HG02943 (cell line): Measurements from ENCODE around the gene CD59.
"Not testable (repeated sequence)": the region's sequence is repeated elsewhere in the genome, so short reads cannot be mapped to it uniquely, and the experiment has no call there.

Experiments
- ATAC-seq: cut with Tn5 transposase; IDR thresholded peaks from one replicate; pipeline ENCODE4 v1.9.1; 2021; ENCODE audit warnings: mild to moderate bottlenecking, low read depth, moderate library complexity; ENCODE audit not compliant: unreplicated experiment

The CD59 gene

DNA sequence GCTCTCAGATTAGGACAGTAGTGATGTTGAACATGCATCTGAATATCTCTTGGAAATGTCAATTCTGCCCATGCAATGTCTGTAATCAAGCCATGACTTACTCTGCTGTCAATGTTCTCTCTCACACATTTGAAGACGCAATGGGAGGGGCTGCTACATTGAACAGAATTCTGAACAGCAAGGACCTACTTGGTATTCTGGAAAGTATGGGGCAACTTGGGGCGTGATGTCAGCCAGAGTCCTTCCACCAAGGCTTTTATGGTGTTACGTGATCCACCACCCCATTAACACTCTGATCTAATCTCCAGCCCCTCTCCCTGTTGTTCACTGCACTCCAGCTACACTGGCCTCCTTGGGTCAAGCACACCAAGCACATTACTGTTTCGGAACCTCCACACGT lies 7.1 kb upstream of the CD59 start:
- no peak for ATAC-seq

DNA sequence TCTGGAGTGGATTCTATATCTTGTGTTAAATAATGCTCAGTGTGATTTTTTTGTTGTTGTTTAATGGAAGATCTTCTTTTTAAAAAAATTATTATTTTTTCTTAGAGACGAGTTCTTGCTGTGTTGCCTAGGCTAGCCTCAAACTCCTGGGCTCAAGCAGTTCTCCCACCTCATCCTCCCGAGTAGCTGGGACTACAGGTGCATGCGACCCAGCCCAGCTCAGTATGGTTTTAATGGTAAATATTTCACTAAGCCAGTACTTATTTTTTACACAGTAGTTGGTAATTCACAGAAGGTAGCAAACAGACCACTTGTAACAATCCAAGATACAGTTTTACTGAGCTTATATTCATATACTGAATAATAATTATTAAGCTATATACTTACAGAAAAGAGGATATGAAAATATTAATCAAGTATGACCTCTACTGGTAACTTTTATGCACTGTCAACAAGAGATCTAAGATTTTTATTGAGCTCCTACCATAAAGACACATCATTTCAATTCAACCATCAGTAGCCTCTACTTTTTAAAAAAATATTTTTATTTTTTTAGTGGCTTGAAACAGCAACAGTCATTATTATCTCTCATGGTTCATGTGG lies 6.1 kb upstream of the CD59 start:
- no peak for ATAC-seq

DNA sequence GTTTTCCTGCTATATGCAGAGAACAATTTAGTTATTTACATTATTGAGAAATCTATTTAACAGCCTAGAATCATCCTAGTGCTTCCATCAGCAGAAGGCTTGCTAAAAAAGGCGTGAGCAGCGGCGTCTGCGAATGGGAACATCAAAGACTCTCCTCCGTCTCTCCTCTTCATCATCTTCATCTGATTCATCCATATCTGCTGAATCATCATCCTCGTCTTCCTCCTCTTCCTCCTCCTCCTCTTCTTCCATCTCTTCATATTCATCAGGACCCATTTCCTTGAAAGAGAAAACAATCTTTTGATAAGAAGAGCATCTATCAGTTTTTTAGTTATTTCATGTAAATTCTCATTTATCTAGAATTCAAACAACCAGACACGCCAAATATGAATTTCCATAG lies 5.6 kb upstream of the CD59 start:
- ATAC-seq = no peak

DNA sequence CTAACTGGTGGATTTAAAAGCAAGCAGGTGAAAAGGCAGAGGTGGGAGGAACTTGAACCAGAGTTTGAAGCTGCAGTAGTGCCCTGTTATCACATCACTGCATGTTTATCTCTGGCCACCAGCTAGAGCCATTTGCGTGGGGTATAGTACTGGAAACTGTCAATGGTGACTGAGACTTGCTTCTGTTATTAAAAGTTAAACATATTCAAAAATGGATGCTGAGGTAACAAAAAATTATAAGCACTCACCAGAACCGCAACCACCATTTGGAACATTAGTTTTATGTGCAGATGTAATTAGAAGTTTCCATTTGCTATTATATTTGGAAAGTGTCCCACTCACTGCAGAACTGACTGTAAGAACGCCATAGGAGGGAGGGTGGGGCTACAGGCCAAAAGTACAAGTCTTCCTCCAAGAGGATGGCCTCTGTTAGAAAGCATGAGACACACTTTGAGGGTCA lies 1.2 kb upstream of the CD59 start:
- no peak for ATAC-seq

DNA sequence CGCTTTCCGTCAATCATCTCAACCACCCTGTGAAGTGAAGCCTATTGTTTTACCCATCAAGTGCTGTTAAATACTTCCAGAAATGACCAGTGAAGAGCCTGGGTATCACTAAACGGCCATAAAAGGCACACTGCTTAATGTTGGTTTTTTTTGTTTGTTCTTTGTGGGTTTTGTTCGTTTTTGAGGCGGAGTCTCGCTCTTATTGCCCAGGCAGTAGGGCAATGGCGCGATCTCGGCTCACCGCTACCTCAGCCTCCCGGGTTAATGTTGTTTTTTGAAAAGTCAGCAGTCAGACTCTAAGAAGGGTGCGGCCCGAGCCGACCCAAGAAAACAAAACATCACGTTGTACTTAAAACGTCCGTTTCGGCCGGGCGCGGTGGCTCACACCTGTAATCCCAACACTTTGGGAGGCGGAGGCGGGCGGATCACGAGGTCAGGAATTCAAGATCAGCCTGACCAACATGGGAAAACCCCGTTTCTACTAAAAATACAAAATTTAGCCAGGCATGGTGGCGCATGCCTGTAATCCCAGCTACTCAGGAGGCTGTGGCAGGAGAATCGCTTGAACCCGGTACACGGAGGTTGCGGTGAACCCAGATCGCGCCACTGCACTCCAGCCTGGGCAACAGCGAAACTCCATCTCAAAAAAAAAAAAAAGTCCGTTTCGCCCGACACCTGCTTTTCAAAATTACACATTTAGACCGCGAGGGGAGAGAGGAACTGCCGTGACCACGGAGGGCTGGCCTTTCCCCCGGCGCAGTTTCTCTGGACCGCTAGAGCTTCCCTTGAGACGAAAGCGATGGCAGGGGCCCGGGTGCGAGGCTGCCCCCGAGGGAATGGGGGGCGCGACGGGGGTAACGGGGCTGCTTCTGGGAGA lies 714 bp downstream of the CD59 start:
- ATAC-seq = peak; percentile 56

DNA sequence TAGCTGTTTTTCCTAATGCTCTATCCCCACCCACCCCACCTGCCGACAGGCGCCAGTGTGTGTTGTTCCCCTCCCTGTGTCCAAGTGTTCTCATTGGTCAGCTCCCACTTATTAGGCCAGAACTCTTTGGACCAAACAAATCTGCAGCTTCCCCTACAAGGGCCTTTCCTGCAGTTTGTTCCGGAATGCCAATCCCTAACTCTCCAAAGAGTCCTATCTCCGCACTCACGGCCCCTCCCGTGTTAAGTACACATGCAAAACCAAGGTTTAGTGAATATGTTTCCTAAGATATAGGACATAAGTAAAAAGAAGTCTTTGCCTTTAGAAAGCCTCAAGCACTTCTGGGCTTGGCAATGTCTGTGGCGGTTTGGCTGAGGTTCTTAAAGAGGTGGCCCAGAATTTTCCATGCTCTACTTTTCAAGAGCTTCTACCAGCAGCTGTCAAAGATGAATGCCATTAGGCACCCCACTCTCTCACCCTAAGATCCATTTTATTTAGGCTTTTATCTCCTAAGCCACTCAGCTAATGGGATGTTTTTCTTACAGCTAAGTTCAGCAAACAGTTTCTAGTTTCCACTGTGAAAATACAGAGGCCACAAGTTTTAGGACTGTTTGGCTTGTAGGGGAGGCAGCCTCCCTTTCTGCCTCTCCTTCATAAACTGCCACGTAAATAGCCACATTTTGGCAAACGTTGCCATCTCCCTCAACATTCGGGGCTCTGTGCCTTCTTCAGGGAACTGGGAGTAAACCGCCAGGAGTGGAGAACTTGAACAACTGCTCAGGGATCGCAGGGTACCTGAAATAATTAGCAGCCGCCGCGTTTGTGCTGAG lies 1.6 kb downstream of the CD59 start:
- no peak for ATAC-seq

DNA sequence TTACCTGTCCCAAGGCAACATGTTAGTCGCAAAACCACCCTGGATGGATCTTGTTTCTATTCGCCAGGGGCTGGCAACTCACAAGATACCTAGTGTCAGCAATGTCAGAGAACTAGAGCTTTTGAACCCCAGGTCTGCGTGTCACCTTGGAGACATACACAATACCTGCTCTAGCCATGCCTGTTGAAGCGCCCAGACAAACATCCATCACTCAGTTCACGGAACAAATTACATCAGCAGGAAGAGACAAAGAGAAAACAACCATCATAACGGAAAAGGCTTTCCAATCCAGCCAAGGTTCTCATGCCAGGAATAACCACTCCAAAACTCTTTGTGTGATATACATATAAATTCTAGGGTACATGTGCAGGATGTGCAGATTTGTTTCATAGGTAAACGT lies 2.2 kb downstream of the CD59 start:
- no peak for ATAC-seq

DNA sequence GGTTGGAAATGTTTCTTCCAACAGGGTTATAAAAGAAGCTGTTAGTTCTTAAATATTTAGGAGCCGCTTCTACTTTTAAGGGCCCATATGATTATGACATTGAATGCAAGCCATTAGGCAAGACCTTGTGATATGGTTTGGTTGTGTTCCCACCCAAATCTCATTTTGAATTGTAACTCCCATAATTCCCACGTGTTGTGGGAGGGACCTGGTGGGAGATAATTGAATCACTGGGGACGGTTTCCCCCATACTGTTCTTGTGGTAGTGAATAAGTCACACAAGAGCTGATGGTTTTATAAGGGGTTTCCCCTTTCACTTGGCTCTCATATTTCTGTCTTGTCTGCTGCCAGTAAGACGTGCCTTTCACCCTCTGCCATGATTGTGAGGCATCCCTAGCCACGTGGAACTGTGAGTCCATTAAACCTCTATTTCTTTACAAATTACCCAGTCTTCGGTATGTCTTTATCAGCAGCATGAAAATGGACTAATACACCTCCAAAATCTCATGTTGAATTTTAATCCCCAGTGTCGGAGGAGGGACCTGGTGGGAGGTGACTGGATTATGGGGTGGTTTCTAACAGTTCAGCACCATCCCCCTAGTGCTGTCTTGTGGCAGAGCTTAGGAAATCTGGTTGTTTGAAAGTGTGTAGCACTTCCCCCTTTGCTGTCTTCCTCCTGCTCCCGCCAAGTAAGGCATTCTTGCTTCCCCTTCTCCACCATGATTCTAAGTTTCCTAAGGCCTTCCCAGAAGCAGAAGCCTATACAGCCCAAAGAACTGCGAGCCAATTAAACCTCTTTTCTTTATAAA lies 4.3 kb downstream of the CD59 start:
- ATAC-seq = no peak

DNA sequence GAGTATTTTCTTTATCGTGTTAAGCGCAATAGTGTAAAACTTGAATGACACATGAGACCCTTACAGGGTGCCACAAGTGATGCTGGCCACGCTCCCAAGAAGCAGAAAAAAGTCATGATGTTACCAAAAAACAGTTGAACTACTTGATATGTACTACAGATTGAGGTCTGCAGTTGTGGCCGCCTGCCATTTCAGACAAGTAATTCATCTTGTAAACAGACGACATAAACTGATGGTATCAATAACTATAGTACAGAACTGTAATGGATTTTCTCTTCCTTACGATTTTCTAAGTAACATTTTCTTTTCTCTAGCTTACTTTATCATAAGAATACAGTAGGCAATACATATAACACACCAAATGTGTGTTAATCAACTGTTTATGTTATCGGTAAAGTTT lies 5.5 kb downstream of the CD59 start:
- ATAC-seq = no peak

DNA sequence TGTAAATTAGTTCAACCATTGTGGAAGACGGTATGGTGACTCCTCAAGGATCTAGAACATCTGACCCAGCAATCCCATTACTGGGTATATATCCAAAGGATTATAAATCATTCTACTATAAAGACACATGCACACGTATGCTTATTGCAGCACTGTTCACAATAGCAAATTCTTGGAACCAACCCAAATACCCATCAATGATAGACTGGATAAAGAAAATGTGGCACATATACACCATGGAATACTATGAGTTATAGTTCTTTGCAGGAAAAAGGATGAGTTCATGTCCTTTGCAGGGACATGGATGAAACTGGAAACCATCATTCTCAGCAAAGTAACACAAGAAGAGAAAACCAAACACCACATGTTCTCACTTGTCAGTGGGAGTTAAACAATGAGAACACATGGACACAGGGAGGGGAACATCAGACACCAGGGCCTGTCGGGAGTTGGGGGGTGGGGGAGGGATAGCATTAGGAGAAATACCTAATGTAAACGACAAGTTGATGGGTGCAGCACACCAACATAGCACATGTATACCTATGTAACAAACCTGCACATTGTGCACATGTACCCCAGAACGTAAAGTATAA lies 7.1 kb downstream of the CD59 start:
- not testable (repeated sequence) for ATAC-seq

DNA sequence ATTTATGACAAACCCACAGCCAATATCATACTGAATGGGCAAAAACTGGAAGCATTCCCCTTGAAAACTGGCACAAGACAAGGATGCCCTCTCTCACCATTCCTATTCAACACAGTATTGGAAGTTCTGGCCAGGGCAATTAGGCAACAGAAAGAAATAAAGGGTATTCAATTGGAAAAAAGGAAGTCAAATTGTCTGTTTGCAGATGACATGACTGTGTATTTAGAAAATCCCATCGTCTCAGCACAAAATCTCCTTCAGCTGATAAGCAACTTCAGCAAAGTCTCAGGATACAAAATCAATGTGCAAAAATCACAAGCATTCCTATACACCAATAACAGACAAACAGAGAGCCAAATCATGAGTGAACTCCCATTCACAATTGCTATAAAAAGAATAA lies 8.7 kb downstream of the CD59 start:
- not testable (repeated sequence) for ATAC-seq

DNA sequence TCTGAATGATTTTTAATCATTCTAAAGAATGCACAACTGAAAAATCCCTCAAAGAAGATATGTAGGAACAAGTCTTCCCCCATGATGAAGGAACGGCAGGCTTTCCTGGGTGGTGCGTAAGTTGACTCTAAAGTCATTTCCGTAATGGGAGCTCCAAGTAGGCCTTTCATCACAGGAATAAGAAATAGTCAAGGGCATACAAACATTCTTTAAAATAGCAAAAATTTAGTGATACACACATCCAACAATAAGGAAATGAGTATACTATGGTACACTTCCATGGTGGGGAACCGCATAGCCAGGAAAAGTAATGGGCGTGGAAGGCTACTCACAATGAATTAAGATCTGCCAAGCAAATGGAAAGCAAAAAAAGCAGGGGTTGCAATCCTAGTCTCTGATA lies 10.7 kb downstream of the CD59 start:
- no peak for ATAC-seq

DNA sequence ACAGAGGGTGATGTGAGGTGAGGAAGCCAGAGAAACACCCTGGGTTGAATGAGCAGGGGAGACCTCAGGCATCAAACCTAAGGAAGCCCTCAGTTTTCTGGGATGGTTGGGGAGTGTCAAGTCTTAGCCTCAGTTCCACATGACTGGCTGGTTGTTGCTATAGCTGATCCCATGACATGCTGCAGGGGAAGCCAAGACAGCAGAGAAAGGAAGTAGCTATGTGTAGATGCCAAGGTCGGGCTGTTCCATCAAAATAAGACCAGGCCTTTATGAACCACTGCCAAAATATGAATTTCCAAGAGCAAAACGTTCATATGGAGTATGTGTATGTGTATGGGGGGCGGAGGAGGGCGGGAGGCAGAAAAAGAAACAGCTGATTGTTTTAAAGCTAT lies 11.6 kb downstream of the CD59 start:
- ATAC-seq = no peak

DNA sequence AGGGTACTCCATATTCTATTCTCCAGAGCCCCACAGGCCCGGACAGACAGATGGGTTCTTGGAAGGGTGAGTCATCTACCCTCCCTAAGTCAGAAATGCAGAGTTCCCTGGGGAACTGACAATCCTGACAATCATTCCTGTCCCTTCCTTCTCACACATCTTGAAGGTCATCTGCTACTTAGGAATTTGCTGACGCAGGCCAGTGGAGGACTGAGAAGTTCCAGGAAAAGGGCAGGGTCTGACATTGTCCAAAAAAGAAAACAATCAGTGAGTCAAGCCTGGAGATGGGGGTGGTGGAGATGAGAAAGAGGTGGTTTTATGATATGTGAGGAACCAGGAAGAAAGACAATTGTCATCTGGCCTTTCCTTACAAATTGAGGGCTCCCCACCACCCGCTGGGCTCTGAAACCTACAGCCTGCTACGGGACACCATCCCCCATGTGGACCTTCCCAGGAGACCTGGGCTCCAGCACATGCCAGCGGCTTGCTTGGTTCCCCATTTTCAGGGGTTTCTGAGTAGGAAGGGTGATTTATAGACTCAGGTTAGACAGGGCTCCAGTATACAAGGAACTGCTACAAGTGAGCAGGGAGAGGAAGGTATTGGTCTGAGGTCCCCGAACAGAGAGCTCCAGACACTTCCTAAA lies 12.9 kb downstream of the CD59 start:
- no peak for ATAC-seq

DNA sequence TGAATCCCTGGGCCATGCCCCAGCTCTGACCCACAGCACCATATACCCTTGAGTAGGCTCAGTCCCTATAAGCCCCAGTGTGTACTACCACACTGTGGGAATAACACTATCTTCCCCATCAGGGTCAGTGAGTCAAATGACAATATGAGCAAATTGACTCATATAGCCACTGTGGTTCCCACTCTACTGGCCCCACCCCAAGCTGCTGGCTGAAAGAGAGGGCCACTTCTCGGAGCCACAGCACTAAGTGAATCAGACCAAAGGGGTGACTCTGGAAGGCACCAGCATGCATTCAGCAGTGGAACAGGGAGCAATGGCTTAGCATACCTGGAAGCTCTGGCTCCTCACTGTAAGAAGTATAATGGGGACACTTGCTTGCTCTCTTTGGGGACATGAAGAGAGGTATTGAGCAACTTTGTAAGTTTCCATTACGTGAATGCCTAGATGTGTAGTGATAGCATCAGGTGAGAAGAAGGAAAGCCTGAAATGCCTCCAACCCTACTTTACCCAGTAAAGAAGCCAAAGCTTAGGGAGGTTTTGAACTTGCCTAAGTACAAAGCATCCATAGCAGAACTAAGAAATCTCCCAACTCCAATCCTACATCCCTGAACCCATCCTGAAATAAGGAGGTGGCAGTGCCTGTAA lies 13.5 kb downstream of the CD59 start:
- ATAC-seq = no peak

DNA sequence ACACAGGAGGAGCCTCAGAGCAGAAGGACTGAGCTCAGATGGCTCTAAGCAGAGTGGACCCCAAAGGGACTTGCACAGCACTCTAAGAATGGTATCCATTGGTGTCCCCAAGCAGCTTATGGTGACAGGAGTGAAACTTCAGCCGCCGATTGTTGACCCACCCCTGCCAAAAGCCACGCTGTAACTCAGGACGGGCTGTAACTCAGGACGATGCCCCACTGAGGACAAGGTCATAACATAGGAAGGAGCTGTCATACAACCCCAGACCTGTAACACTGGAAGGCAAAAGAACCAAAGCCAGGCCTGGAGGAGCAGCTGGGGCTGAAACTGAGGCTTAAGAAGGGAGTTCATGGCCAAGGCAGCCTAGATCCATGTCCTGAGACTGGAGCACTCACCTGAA lies 14.2 kb downstream of the CD59 start:
- no peak for ATAC-seq

DNA sequence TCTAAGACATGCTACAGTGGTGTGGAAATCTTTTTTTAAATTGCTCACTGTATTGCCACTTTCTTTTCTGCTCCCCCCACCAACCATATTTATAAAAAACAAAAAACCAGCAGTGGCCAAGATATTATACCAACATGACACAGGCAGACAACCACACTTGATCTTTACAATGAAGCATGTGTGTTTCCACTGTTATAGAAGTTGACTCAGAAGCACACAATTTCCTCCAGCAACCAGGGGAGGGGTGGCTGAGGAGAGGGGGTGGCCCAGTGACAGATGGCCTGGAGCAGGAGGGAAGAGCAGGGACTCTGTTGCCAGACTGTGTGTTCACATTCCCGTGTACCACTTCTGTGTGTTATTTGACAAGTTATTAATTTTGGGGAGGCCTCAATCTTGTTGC lies 14.8 kb downstream of the CD59 start:
- ATAC-seq = no peak

DNA sequence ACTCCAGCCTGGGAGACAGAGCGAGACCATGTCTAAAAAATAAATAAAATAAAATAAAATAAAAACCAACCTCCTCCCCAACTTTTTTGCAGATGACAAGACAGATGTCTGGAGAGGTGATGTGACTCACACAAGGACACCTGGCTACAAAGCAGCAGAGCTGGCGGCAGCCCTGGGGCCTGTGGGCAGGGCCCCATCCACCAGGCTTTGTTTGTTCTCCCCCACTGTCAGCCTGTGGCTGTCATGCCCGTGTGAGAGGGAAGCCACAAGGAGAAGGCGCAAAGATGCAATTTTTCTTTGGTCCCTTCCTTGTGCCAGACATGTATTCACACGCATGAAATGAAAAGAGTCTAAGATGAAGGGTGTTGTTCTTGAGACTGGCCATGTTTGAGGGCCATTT lies 16.6 kb downstream of the CD59 start:
- ATAC-seq = no peak

DNA sequence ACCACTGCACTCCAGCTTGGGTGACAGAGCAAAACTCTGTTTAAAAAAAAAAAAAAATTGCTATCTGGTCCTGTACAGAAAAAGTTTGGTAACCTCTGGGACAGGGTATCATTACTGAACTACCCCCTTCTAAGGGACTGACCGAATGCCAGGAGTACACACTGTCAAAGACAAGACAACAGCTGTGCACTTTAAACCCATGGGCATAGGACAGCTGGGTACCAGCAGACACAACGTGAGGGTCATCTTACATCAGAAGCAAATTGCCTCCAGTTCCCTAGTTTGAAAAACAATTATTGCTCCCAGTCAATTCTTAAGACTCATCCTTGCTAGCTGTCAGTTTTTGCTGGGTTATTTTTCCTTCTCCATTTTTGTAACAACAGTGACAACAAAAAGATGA lies 17.8 kb downstream of the CD59 start:
- no peak for ATAC-seq
